Gastroesophageal sphincter (tissue), 3 donors: Measurements from ENCODE around the gene RNF145.

Experiments used
- CTCF ChIP-seq, 4 experiments: fragments of 200-600 bp in 2 of 4; fragments of 450-650 bp in 2 of 4; sonication (generic) in 1 of 4; IDR thresholded peaks; one replicate each; pipeline ENCODE4 v1.5.1; 2017 to 2019; ENCODE audit warnings: antibody characterized with exemption in 4 of 4, mild to moderate bottlenecking in 2 of 4, moderate library complexity in 2 of 4
- EP300 ChIP-seq: sonication (generic); formaldehyde crosslinking; IDR thresholded peaks from one replicate; pipeline ENCODE4 v1.6.1; 2017; ENCODE audit warnings: antibody characterized with exemption, mild to moderate bottlenecking
- POLR2A ChIP-seq, 2 donors: fragments of 450-650 bp; IDR thresholded peaks; one replicate each; pipeline ENCODE4 v1.6.1; 2017; ENCODE audit warnings: antibody characterized with exemption in 2 of 2, mild to moderate bottlenecking in 2 of 2, moderate library complexity in 1 of 2

- no peak for TF ChIP-seq POLR2A (IDR thresholded peaks at IDR 0.05)
- TF ChIP-seq EP300 = no peak
- TF ChIP-seq CTCF (IDR thresholded peaks at IDR 0.05) = no peak
These were observed 42.8 kb upstream of the RNF145 start for GRCh38 chr5:159252195-159252594.
